MG63 (cell line): ENCODE measurements around the gene XG. TPM values are rescaled to one million over a fixed set of nuclear protein-coding genes. Genes with fewer than 3 reads are reported as not detected.
"Not testable (repeated sequence)": the region's sequence is repeated elsewhere in the genome, so short reads cannot be mapped to it uniquely, and the experiment has no call there.

Source experiments
- DNase-seq: peaks from one replicate; pipeline ENCODE4 v3.0.0-alpha.2; 2020
- H3K27me3 ChIP-seq: fragments of 250-450 bp; sonication (Bioruptor Pico); 2 replicates; pipeline ENCODE4 v1.5.1; 2020; ENCODE audit warnings: mild to moderate bottlenecking, moderate library complexity
- H3K36me3 ChIP-seq: fragments of 250-450 bp; sonication (Bioruptor Pico); 2 replicates; pipeline ENCODE4 v1.5.1; 2020; ENCODE audit warnings: mild to moderate bottlenecking, moderate library complexity
- H3K4me3 ChIP-seq: fragments of 250-450 bp; sonication (Bioruptor Pico); 2 replicates; pipeline ENCODE4 v1.5.1; 2020; ENCODE audit warnings: mild to moderate bottlenecking, moderate library complexity
- H3K9me3 ChIP-seq: fragments of 250-450 bp; sonication (Bioruptor Pico); 2 replicates; pipeline ENCODE4 v1.5.1; 2020; ENCODE audit warnings: mild to moderate bottlenecking, moderate library complexity
- total RNA-seq: library from RNA; depleted of rRNA; stranded (reverse); fragments of >200 nt; shearing (Covaris generic); gene quantifications from 2 replicates; pipeline ENCODE4 v1.2.3, GENCODE V29; 2014; ENCODE audit warnings: low replicate concordance

The XG gene
- total RNA-seq, 1 experiment from 2014 or later: 1.3 TPM

DNA sequence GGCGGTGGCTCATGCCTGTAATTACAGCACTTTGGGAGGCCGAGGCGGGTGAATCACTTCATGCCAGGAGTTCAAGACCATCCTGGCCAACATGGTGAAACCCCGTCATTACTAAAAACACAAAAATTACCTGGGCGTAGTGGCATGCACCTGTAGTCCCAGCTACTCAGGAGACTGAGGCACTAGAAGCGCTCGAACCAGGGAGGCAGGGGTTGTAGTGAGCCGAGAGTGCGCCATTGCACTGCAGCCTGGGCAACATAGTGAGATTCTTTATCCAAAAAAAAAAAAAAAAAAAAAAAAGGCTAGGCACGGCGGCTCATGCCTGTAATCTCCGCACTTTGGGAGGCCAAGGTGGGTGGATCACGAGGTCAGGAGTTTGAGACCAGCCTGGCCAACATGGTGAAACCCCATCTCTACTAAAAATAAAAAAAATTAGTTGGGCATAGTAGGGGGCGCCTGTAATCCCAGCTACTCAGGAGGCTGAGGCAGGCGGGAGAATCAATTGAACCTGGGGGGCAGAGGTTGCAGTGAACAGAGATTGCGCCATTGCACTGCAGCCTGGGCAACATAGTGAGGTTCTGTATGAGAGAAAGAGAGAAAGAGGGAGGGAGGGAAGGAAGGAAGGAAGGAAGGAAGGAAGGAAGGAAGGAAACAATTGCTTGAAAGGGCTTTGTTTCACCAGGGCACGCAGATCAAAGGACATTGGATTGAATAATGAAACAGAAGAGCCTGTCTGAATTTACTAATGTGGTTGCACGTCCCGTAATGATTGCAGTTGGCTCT lies 13.1 kb downstream of the XG start:
- DNase-seq: not testable (repeated sequence)

DNA sequence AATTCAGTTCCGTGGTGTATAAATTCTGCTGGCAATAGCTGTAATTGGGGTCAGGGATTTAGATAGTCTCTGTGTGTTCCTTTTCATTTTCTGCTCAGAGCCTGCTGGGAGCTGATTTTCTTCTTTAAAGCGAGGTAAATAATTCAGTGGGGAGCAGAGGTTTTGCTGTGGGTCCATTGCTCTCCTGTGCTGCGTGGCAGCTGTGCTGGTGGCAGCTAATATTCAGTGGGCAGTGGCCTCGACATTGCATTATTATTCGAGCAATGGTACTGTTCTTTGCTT lies 13.7 kb downstream of the XG start:
- Histone ChIP-seq H3K27me3 (no peaks in the 10 kb centered on the region), H3K4me3 (no peak overlapping the region), H3K36me3 (no peaks in the 10 kb centered on the region), H3K9me3 (no peaks in the 10 kb centered on the region)
- DNase-seq: no peak

More for the DNA sequence above, 13.1 kb downstream of the XG start:
- not testable (repeated sequence) for H3K9me3 ChIP-seq, H3K27me3 ChIP-seq, H3K4me3 ChIP-seq, H3K36me3 ChIP-seq

DNA sequence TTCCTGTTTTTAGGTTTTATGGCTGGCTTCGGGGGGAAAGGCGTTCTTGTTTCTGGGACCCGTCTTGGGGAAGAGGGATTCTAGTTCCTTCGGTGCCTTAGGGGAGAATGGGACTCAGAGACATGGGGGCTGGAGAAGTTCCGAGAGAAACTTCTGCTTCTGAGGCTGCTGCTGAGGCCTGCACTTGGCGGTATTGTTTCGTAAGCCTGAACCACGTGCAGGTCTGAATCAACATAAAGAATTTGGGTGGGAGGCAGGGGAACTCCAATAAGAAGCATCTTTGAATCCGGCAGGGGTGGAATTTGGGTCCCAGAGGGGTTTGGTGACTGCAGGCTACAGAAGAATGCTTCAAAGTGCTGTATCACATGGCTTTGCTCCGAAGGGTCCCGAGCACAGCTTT lies 15.1 kb downstream of the XG start:
- DNase-seq: no peak
- H3K4me3 ChIP-seq: no peak overlapping the region
- no peaks in the 10 kb centered on the region for H3K9me3 ChIP-seq
- H3K27me3 ChIP-seq: no peaks in the 10 kb centered on the region; the same call in 1 of the 2 replicates
- no peaks in the 10 kb centered on the region for H3K36me3 ChIP-seq

DNA sequence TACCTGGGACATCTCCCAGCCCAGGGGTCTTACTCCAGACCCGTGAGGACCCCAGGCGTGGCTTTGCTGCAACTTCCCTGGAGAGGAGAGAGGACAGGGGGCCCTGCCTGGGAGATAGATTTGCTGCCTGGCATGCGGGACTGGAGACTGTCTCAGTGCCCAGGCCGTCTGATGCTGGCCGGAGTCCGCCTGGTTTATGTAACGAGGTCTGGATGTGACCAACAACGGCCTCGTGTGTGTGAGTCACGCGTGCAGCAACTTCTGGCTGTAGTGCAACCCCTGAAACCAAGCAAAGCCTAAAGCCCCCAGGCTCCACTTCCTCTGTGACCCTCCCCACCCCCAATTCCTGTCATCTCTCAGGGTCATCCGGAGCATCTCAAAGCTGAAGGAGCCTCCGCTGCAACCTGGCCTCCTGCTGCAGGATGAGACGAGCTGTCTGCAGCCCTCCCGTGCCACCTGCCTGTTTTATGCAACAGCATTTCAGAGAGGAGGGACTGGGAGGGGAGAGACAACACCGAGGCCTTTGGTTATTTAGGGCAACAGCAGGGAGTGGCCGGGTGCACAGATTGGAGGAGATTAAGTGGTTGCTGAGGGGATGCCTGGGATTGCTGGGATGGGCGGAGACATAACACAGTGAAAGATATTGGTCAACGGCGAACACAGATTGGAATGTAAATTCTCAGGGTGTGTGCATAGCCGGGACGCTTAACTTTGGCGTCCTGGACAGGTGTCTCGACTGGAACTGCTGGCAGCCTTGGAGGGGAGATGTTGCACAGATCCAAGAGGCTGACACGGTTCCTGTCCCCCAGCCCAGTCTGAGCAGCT lies 16.0 kb downstream of the XG start:
- Histone ChIP-seq H3K9me3 (no peaks in the 10 kb centered on the region; the same call in 1 of the 2 replicates), H3K36me3 (no peaks in the 10 kb centered on the region), H3K27me3 (peaks cover 2% of the 10 kb centered on the region; the same call in 1 of the 2 replicates), H3K4me3 (no peak overlapping the region)
- DNase-seq: peak; percentile 37

DNA sequence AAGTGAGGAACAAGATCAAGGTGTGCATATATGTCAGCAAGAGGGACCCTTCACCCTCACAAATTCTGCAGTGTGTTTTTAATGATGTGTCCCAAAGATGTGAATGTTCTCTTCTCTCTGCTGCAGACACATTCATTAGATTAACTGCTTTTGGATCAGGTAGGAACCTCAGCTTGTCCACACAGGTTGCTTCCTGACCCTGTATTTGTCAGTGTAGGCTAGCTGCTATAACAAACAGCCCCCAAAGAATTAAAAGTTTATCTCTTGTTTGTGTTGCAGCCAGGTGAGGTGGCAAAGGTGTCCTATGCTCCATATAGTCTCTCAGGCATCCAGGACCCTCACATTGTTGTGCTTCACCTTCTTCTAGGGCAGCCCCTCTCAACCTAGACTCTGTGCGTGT lies 17.8 kb downstream of the XG start:
- no peak overlapping the region for H3K4me3 ChIP-seq
- H3K36me3 ChIP-seq: no peaks in the 10 kb centered on the region

DNA sequence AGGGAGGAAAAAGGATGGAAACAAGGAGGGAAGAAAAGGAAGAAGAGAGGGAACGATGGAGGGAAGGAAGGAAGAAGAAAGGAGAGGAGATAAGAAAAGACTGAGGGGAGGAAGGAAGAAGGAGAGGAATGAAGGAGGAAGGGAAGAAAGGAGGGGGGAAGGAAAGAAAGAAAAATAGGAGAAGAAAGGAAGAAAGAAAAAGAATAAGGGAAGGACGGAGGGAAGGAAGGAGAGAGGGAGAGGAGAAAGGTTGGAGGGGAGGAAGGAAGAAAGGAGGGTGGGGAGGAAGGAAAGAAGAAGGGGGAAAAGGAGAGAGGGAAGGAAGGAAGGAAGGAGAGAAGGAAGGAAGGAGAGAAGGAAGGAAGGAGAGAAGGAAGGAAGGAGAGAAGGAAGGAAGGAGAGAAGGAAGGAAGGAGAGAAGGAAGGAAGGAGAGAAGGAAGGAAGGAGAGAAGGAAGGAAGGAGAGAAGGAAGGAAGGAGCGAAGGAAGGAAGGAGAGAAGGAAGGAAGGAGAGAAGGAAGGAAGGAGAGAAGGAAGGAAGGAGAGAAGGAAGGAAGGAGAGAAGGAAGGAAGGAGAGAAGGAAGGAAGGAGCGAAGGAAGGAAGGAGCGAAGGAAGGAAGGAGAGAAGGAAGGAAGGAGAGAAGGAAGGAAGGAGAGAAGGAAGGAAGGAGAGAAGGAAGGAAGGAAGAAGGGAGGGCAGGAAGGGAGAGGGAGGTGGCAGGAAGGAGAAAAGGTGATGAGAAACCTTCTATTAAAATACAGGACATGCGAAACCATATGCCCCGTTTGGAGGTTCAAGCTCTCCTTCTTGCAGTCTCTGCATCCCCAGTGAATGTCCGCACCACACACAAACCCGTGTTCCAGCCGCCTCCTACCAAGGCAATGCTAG lies 21.6 kb downstream of the XG start:
- not testable (repeated sequence) for H3K4me3 ChIP-seq, H3K36me3 ChIP-seq, H3K9me3 ChIP-seq, DNase-seq
- H3K27me3 ChIP-seq: peaks cover 14% of the 10 kb centered on the region

More for the DNA sequence above, 17.8 kb downstream of the XG start:
- Histone ChIP-seq H3K27me3 (peaks cover 6% of the 10 kb centered on the region; the same call in 1 of the 2 replicates), H3K9me3 (peaks cover under 1% of the 10 kb centered on the region; the same call in 1 of the 2 replicates)
- DNase-seq: no peak

DNA sequence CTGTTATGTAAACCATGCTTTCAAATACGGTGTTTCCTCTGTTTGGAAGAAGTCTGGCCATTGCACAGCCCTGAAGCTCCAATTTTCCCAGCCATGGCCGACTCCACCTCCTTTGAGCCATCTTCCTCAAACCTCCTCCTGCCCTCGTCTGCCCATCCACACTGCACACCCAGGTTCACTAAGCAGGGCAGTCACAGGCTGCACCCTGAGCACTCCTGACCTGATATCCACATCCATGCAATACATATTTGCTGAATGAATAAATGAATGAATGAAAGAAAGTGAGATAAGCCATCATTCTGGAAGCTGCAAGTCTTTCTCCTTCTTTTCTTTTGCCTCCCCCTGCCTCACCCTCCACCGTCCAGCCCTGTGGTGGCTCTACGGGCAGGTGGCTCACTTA lies 22.2 kb downstream of the XG start:
- no peaks in the 10 kb centered on the region for H3K36me3 ChIP-seq
- peaks cover 9% of the 10 kb centered on the region for H3K9me3 ChIP-seq
- H3K4me3 ChIP-seq: no peak overlapping the region
- H3K27me3 ChIP-seq: peaks cover 14% of the 10 kb centered on the region
- no peak for DNase-seq

DNA sequence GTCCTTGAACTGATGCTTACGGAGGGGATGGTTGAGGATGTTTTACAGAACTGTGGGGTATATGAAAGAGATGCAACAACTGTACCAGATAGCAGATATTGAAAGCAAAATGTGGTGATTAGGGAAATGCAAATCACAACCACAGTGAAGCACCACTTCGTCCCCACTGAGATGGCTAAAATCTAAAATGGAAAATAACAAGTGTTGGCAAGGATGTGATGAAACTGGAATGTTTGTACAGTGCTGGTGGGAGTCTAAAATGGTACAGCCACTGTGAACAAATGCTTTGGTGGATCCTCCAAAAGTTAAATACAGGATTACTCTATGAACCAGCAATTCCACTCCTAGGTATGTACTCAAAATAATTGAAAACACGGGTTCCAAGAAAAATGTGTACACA lies 22.9 kb downstream of the XG start:
- Histone ChIP-seq H3K36me3 (no peaks in the 10 kb centered on the region), H3K27me3 (peaks cover 14% of the 10 kb centered on the region), H3K4me3 (no peak overlapping the region)

DNA sequence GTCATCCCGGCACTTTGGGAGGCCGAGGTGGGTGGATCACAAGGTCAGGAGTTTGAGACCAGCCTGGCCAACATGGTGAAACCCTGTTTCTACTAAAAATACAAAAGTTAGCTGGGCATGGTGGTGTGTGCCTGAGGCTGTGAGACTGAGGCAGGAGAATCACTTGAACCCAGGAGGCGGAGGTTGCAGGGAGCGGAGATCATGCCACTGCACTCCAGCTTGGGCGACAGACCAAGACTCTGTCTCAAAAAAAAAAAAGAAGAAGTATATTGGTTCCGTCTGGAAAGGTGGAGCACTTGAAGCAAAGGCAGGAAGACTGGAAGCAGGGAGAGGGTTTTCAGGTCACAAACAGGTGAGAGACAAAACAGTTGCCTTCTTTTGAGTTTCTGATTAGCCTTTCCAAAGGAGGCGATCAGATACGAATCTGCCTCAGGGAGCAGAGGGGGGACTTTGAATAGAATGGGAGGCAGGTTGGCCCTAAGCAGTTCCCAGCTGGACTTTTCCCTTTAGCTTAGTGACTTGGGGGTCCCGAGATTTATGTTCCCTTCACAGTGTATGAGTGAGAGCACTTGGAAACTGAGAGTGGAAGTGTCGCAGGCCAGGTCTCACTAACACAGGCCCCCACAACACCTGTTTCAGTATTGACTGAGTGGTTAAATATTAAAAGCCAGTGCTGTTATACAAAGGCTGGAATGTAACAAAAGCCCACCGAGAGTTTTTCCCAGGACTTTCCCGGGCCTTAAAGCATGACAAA lies 28.8 kb downstream of the XG start:
- H3K36me3 ChIP-seq, H3K4me3 ChIP-seq, H3K27me3 ChIP-seq, DNase-seq, H3K9me3 ChIP-seq: not testable (repeated sequence)

More for the DNA sequence above, 22.9 kb downstream of the XG start:
- peaks cover 9% of the 10 kb centered on the region for H3K9me3 ChIP-seq
- no peak for DNase-seq

DNA sequence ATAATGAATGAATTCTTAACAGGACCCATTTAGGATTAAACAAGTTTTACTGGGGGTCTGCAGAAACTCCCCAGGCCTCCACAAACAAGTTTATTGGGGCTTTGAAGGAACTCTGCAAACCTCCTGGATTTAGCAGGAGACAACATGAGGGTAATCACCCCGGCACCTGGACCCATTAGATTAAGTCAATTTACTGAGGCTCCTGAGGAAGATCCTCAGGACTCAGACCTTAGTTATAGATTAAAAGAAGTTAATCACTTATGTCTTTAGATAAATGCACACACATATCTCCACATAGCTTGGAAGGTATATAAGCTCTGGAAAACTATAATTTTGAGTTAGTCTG lies 29.4 kb downstream of the XG start:
- Histone ChIP-seq H3K27me3 (peaks cover 2% of the 10 kb centered on the region; the same call in 1 of the 2 replicates), H3K36me3 (no peaks in the 10 kb centered on the region), H3K4me3 (no peak overlapping the region), H3K9me3 (no peaks in the 10 kb centered on the region)
- DNase-seq: no peak

DNA sequence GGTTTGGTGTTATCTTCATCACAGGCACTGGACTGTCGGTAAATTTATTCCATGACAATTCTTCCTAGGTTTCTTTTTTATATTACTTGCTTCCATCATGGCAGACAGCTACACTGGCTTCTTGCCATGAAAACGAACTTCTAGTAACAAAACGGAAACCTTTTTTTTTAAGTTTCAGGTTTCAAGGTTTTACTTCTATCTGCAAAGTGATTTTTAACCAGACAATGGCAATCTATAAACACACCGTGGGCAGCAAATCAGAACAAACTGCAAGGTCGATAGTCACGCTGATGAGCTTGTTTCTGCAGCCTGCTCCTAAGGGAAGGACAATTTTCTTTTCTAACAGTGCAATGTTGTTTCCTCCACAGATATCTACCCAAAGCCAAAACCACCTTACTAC lies 29.9 kb downstream of the XG start:
- H3K36me3 ChIP-seq: no peaks in the 10 kb centered on the region
- H3K9me3 ChIP-seq: no peaks in the 10 kb centered on the region
- H3K27me3 ChIP-seq: no peaks in the 10 kb centered on the region; the same call in 1 of the 2 replicates
- no peak for DNase-seq
- H3K4me3 ChIP-seq: no peak overlapping the region

DNA sequence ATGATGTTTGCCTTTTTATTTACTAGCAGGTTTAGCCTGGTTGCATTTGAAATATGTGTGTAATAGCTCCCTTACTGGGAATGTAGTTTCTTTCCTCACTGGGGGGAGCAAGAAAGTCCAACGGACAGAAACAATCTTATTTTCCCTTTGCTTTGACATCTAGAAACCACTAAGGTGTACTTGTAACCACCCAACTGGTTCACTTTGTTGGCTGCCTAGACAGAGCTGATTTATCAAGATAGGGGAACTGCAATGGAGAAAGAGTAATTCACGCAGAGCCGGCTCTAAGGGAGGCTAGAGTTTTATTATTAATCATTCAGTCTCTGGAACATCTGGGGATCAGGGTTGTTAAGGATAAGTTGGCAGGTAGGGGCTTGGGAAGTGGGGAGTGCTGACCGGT lies 30.3 kb downstream of the XG start:
- no peaks in the 10 kb centered on the region; the same call in 1 of the 2 replicates for H3K27me3 ChIP-seq
- no peak overlapping the region for H3K4me3 ChIP-seq
- H3K36me3 ChIP-seq: no peaks in the 10 kb centered on the region
- H3K9me3 ChIP-seq: no peaks in the 10 kb centered on the region
- DNase-seq: no peak

DNA sequence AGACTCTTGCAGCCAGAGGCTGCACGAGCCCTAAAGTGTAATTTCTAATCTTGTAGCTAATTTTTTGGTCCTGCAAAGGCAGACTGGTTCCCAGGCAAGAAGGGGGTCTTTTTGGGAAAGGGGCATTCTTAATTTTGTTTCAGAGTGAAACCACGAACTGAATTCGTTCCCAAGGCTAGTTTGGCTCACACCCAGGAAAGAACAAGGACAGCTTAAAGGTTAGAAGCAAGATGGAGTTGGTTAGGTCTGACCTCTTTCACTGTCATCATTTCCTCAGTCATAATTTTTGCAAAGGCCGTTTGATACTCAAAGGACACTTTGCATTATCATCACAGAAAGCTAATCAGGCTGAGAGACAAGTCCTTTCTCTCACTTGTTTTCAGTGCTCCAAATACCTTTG lies 30.9 kb downstream of the XG start:
- Histone ChIP-seq H3K4me3 (no peak overlapping the region), H3K9me3 (no peaks in the 10 kb centered on the region), H3K36me3 (no peaks in the 10 kb centered on the region), H3K27me3 (no peaks in the 10 kb centered on the region)
- no peak for DNase-seq

DNA sequence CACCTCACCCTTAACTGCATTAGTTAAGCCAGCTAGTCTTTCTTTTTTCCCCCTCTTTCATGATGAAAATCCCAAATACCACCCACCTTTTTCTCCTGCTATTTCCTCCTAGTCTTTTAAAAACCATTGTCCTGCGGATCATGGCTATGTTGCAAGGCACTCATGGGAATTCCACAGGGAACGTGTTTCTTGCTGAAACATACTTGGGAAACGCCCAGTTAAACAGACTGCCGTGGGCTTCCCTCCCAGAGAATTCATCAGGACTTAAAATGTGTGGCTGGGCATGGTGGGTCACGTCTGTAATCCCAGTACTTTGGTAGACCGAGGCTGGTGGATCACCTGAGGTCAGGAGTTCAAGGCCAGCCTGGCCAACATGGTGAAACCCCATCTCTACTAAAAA lies 32.2 kb downstream of the XG start:
- no peaks in the 10 kb centered on the region for H3K9me3 ChIP-seq
- no peak for DNase-seq
- H3K36me3 ChIP-seq: no peaks in the 10 kb centered on the region
- no peak overlapping the region for H3K4me3 ChIP-seq
- H3K27me3 ChIP-seq: no peaks in the 10 kb centered on the region

DNA sequence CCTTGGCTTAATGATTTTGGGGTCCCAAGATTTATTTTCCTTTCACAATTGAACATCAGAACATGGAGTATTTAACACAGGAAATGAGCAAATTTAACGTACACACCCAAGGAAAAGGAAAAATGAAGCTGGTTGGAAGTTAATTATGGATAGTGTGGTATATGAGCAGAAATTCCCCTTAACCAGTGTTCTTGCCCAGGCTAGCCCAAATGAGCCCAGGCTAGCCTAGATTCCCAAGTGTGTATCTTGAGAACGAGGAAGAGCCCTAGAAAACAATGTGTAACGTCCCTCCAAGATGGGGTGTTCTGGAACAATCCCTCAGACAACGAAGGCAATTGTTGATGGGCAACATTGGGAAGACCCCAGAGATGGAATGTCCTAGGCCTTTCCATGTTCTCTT lies 33.7 kb downstream of the XG start:
- Histone ChIP-seq H3K27me3 (no peaks in the 10 kb centered on the region), H3K4me3 (no peak overlapping the region), H3K36me3 (no peaks in the 10 kb centered on the region), H3K9me3 (no peaks in the 10 kb centered on the region)
- no peak for DNase-seq

DNA sequence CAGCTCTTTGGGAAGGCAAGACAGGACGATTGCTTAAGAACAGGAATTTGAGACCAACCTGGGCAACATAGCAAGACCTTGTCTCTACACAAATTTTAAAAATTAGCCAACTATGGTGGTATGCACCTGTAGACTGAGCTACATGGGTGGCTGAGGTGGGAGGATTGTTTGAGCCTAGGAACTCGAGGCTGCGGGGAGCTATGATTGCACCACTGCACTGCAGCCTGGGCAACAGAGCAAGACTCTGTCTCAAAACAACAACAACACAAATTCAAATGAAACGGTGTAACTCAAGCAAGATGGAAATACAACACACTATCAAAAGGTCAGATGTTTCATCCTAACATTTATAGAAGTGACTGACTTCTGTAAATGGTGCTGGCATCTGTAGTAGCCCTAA lies 37.1 kb downstream of the XG start:
- no peaks in the 10 kb centered on the region for H3K9me3 ChIP-seq
- no peaks in the 10 kb centered on the region for H3K36me3 ChIP-seq
- no peaks in the 10 kb centered on the region for H3K27me3 ChIP-seq
- no peak for DNase-seq
- H3K4me3 ChIP-seq: no peak overlapping the region
